Esophagus (tissue), 2 donors: ENCODE measurements around the gene CHRM2. TPM values are rescaled to one million over a fixed set of nuclear protein-coding genes. Genes with fewer than 3 reads are reported as not detected.

Experiments used
- H3K27ac ChIP-seq, 2 donors: one replicate each; pipeline ENCODE4 v1.5.1; 2013; ENCODE audit warnings: low read depth in 2 of 2, mild to moderate bottlenecking in 2 of 2, inconsistent platforms in 1 of 2, low read length in 1 of 2, moderate library complexity in 1 of 2
- H3K27me3 ChIP-seq, 2 donors: one replicate each; pipeline ENCODE4 v1.6.1; 2013; ENCODE audit warnings: low read length in 2 of 2, control low read depth in 1 of 2, mild to moderate bottlenecking in 1 of 2; ENCODE audit not compliant: insufficient read depth in 2 of 2, control insufficient read depth in 1 of 2
- H3K36me3 ChIP-seq, 2 donors: one replicate each; pipeline ENCODE4 v1.6.1; 2013; ENCODE audit warnings: low read length in 1 of 2; ENCODE audit not compliant: control insufficient read depth in 2 of 2, insufficient read depth in 2 of 2
- H3K4me1 ChIP-seq, 2 donors: one replicate each; pipeline ENCODE4 v1.6.1; 2013; ENCODE audit warnings: low read length in 1 of 2; ENCODE audit not compliant: control insufficient read depth in 2 of 2, insufficient read depth in 2 of 2
- H3K4me3 ChIP-seq, 2 donors: one replicate each; pipeline ENCODE4 v1.5.1; 2013; ENCODE audit warnings: low read length in 2 of 2, mild to moderate bottlenecking in 2 of 2, low read depth in 1 of 2, moderate library complexity in 1 of 2
- H3K9me3 ChIP-seq, 2 donors: one replicate each; pipeline ENCODE4 v1.6.1; 2013; ENCODE audit warnings: mild to moderate bottlenecking in 2 of 2, low read depth in 1 of 2, low read length in 1 of 2, moderate library complexity in 1 of 2; ENCODE audit not compliant: control insufficient read depth in 2 of 2, insufficient read depth in 1 of 2
- whole genome bisulfite sequencing, 2 donors: extraction: QIAGEN DNeasy Blood & Tissue Kit; methylation state at CpG; one replicate each; pipeline ENCODE4 v1.1.7; 2013; 5-methylcytosine and 5-hydroxymethylcytosine counted together
- polyA plus RNA-seq, 2 donors: library from polyadenylated mRNA; stranded (reverse); fragments of 200-250 nt; gene quantifications; one replicate each; pipeline ENCODE4 v1.2.3, GENCODE V29; 2013
- donor health status: healthy with polysubstance abuse.
- donor health status: Bipolar disorder and iron deficiency.

CHRM2 gene
- polyA plus RNA-seq, 2 donors = 0.04 to 0.12 TPM

DNA sequence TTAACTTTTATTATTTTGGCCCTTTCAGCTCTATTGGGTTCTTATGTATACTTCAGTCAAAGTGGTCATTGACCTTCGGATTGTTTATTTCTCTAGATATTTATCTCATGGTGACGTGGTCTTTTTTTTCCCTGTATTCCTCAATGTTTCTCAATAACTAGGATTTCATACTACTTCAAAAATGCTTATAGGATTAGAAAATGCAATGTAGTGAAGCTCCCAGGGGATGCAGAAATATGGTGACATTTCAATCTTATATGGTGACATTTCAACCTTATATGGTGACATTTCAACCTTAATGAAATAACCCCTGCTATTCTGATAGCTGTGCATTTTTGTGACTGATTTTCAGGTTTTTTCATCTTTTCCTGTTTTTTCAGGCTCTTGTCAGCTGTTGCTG, 51.4 kb downstream of the CHRM2 start:
- Histone ChIP-seq H3K4me3 (no peak overlapping the region), H3K36me3 (no peaks in the 10 kb centered on the region), H3K27me3 (no peaks in the 10 kb centered on the region), H3K27ac (no peak overlapping the region), H3K4me1 (no peaks in the 10 kb centered on the region), H3K9me3 (no peaks in the 10 kb centered on the region)
- 59 to 68% methylated on average over 2 of the region's 2 CpGs for WGBS, 2 donors

DNA sequence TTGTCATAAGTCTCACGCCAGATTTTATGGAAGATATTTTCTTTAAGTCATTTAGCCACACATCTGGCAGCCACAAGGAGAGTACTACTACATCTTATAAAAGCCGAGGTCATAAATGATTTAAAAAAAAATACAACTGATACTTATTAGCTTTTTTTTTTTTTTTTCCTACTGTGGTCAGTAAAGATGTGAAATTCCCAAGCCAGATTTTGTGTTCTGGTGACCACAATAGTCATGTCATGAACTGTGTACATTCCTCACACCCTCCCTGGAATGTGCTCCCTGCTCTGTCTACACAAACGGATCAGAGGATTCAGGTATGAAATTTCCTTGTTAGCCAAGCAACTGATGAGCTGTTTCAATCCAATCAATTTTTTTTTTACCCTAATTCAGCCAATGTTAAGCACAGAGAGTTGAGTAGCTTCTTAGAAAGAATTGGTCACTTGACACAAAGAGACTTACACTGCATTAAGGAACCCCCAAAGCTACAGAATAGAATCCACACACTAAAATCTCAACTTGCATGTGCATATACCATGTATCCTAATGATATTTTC, 54.7 kb downstream of the CHRM2 start:
- WGBS, 2 donors = 52 to 55% methylated on average over 3 of the region's 3 CpGs
- H3K9me3 ChIP-seq = no peaks in the 10 kb centered on the region

DNA sequence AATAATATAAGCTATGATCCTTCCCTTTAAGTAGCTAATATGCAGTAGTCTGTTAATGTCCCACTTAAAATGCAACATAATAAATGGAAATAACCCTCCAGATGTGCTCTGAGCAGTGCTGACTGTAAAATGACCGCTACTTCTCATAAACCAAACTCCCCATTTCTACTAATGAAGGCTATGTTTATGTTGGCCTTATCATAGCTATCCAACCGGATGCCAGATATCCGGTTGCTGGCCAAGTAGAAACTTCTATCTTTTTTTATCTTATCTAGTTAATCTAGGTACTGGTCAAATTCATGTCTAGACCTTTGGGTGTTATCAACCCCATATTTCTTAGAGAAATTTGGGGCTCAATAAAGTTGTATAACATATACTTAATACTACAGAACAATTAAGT, 56.6 kb downstream of the CHRM2 start:
- no peak overlapping the region for H3K4me3 ChIP-seq
- no peaks in the 10 kb centered on the region for H3K27me3 ChIP-seq
- no peak overlapping the region for H3K27ac ChIP-seq
- H3K36me3 ChIP-seq = no peaks in the 10 kb centered on the region
- no peaks in the 10 kb centered on the region for H3K9me3 ChIP-seq
- no peaks in the 10 kb centered on the region for H3K4me1 ChIP-seq
- WGBS, 2 donors = 24 to 28% methylated on average over 3 of the region's 3 CpGs

More for the DNA sequence above, 54.7 kb downstream of the CHRM2 start:
- H3K27ac ChIP-seq = no peak overlapping the region
- H3K4me1 ChIP-seq = no peaks in the 10 kb centered on the region
- no peaks in the 10 kb centered on the region for H3K27me3 ChIP-seq
- no peaks in the 10 kb centered on the region for H3K36me3 ChIP-seq
- H3K4me3 ChIP-seq = no peak overlapping the region

- Histone ChIP-seq H3K36me3 (no peaks in the 10 kb centered on the region), H3K4me1 (no peaks in the 10 kb centered on the region), H3K27ac (no peak overlapping the region), H3K9me3 (no peaks in the 10 kb centered on the region), H3K4me3 (no peak overlapping the region), H3K27me3 (no peaks in the 10 kb centered on the region)
Observed at GRCh38 chr7:136925556-136925955, 57.1 kb downstream of the CHRM2 start.

DNA sequence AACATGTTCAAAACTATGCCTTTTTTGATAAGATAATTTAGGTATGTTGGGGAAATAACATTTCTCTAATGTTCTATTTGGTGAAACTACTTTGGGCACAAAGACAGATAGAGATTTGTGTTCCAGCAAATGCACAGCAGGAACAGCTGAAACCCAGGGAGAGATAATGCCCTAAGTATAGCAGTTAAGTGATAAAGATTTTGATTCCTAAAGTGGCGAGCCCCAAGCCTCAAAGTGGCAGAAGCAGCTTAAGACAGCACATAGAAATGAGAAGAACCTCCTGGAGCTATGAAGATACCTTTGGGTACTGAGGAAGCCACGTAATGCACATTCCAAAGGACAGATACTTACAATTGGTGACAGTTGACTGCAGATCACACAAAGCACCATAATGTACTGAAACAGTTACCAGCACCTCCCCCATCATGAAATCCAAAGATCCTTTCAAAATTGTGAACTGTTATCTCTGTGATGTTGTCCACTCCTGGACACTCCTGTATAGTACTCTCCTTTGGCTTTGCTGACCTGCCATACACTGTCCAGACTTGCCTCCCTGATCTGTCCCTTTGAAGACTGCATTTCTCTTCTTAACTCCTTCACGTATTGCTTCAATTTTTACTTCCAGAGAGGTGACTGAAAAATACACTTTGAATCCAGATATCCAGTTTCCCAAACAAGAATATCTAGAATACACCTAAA, 62.9 kb downstream of the CHRM2 start:
- H3K4me3 ChIP-seq = no peak overlapping the region
- no peak overlapping the region for H3K27ac ChIP-seq
- no peaks in the 10 kb centered on the region for H3K27me3 ChIP-seq
- no peaks in the 10 kb centered on the region for H3K36me3 ChIP-seq
- no peaks in the 10 kb centered on the region for H3K4me1 ChIP-seq
- WGBS, 2 donors = 60 to 71% methylated on average over 3 of the region's 3 CpGs
- no peaks in the 10 kb centered on the region for H3K9me3 ChIP-seq

GRCh38 chr7:136937436-136937835, 69.0 kb downstream of the CHRM2 start:
- Histone ChIP-seq H3K36me3 (no peaks in the 10 kb centered on the region), H3K27ac (no peak overlapping the region), H3K4me3 (no peak overlapping the region), H3K9me3 (no peaks in the 10 kb centered on the region), H3K4me1 (no peaks in the 10 kb centered on the region), H3K27me3 (no peaks in the 10 kb centered on the region)
- WGBS, 2 donors = 80 to 85% methylated on average over 5 of the region's 5 CpGs

DNA sequence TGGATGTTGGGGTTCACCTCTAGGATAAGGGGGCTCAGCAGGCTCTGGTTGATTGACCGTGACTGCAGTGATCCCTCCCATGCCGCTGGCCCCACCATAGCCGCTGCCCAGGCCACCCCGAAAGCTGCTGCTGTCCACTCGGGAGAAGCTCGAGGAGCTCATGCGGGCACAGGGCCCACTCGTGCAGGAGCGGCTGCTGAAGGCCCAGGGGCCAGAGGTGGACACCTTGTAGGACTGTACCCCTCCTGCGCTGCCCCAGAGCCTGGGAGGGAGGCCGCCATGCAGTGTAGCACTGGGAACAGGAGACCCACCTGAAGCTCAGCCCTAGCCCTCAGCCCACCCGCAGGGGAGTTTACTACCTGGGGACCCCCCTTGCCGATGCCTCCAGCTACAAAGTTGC, 70.0 kb downstream of the CHRM2 start:
- Histone ChIP-seq H3K4me1 (no peaks in the 10 kb centered on the region), H3K36me3 (no peaks in the 10 kb centered on the region), H3K27me3 (no peaks in the 10 kb centered on the region), H3K27ac (no peak overlapping the region), H3K9me3 (no peaks in the 10 kb centered on the region), H3K4me3 (no peak overlapping the region)
- WGBS, 2 donors = 92 to 95% methylated on average over 13 of the region's 13 CpGs

DNA sequence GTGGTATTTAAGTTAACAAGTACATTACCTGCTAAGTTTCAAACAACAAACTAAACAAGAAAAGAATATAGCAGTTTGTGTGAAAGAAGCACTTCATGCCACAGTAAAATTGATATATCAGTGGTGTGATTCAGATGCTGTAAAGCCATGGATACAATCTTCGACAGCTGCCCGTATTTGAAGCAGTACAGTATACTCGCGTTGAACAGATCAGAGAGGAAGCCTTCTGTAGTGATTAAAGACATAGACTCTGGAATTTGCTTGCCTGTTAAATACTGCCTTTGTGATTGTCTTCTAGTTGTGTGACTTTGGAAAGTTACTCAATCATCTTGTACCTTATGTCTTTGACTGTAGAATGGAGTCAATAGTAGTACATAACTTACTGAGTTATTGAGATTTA, 71.7 kb downstream of the CHRM2 start:
- Histone ChIP-seq H3K4me3 (no peak overlapping the region), H3K36me3 (no peaks in the 10 kb centered on the region), H3K9me3 (no peaks in the 10 kb centered on the region), H3K4me1 (no peaks in the 10 kb centered on the region), H3K27me3 (no peaks in the 10 kb centered on the region), H3K27ac (no peak overlapping the region)
- 89 to 94% methylated on average over 4 of the region's 4 CpGs for WGBS, 2 donors

DNA sequence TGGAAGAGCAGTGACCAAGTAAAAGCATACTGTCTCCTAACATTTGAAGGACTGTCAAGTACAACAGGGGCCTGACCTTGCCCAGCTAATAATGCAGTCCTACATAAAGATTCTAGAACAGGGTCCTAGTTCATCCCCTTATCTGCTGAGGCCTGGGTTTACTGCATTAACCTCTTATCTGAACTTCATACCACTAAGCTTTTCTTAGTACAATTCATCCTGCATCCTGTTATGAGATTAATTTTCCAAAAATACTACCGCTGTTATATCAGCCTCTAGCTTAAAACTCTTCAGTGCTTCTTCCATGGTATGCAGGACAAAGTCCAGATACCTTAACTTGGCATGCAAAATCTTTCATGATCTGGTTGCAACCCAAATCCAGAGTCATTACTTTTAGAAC, 72.5 kb downstream of the CHRM2 start:
- Histone ChIP-seq H3K36me3 (no peaks in the 10 kb centered on the region), H3K27me3 (no peaks in the 10 kb centered on the region), H3K27ac (no peak overlapping the region), H3K4me1 (no peaks in the 10 kb centered on the region), H3K4me3 (no peak overlapping the region), H3K9me3 (no peaks in the 10 kb centered on the region)
- 84 to 85% methylated on average over 1 of the region's 1 CpG for WGBS, 2 donors

GRCh38 chr7:136941816-136942215, 73.4 kb downstream of the CHRM2 start:
- 38 to 46% methylated on average over 1 of the region's 1 CpG for WGBS, 2 donors

More at GRCh38 chr7:136941816-136942215, 73.4 kb downstream of the CHRM2 start:
- Histone ChIP-seq H3K27me3 (no peaks in the 10 kb centered on the region), H3K4me3 (no peak overlapping the region), H3K36me3 (no peaks in the 10 kb centered on the region), H3K9me3 (no peaks in the 10 kb centered on the region), H3K27ac (no peak overlapping the region), H3K4me1 (no peaks in the 10 kb centered on the region)
